ENCODE measurements around the gene PSG7.
A peak's percentile ranks its signal among the peaks of the same experiment; 100 is the strongest.
"Not testable (repeated sequence)": the region's sequence is repeated elsewhere in the genome, so short reads cannot be mapped to it uniquely, and the experiment has no call there.

PSG7 gene

DNA sequence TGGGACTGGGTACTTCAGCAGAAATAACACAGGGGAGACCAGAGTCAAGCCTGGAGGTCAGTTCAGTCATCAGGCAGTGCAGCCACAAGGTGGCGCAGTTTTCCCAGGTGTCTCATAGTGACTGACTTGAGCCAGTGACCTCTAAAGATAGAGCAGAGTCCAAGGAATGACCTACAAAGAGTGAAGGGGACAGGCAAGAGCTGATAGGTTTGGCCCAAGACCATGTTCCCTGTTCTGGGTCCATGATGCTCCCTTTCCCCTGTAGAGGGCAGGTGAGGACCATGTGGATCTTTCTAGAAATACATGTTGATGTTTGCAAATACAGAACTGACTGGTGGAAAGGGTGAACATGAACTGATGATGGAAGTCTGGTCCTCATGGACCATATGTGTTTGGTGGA lies 6.8 kb downstream of the PSG7 start:
- TF ChIP-seq, protein P1, sequence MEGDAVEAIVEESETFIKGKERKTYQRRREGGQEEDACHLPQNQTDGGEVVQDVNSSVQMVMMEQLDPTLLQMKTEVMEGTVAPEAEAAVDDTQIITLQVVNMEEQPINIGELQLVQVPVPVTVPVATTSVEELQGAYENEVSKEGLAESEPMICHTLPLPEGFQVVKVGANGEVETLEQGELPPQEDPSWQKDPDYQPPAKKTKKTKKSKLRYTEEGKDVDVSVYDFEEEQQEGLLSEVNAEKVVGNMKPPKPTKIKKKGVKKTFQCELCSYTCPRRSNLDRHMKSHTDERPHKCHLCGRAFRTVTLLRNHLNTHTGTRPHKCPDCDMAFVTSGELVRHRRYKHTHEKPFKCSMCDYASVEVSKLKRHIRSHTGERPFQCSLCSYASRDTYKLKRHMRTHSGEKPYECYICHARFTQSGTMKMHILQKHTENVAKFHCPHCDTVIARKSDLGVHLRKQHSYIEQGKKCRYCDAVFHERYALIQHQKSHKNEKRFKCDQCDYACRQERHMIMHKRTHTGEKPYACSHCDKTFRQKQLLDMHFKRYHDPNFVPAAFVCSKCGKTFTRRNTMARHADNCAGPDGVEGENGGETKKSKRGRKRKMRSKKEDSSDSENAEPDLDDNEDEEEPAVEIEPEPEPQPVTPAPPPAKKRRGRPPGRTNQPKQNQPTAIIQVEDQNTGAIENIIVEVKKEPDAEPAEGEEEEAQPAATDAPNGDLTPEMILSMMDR (conservative IDR thresholded peaks at IDR 0.05) = peak; percentile 21
- not testable (repeated sequence) for H3K27ac ChIP-seq

DNA sequence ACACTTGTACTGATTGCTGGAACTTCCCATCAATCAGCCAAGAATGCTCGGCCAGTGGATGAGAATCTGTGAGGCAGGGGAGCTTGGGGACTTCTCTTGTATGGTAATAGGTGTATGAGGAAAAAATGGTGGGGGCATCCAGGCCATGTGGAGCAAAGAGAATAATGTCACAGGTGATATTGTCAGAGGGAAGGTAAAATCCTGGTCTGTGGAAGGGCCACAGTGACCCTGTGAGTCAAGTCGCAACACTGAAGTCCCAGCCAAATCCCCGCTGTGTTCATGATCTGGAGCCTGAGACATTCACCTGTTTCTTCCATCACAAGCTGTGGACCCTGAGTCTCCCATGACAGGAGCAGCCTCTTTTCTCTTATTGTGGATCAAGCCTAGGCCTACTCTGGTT lies 8.1 kb downstream of the PSG7 start:
- TF ChIP-seq ZFX (IDR thresholded peaks at IDR 0.05) = no peak
- TF ChIP-seq, protein P1 (conservative IDR thresholded peaks at IDR 0.05) = no peak
- H3K27ac ChIP-seq = no peak overlapping the region

DNA sequence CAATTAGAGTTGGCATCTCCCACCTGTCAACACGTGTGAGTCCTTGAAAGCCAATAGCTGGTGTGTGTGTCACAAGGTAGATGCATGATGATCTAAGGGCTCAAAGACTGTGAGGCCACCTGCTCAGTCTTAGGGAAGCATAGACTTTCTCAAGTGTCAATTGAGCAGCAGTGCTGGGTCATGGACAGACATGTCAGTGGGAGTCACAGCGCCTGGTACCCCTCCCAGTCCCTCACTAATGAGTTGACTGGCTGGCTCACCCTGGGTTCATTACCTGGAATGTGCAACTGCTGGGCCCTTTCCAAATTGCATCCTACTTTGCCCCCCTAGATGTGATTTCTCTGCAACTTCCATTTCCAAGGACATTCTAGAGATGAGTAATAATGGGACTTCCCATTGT lies 10.2 kb downstream of the PSG7 start:
- no peak overlapping the region for H3K27ac ChIP-seq
- TF ChIP-seq, protein P1 (conservative IDR thresholded peaks at IDR 0.05) = no peak
- no peak for TF ChIP-seq ZFX (IDR thresholded peaks at IDR 0.05)

GRCh38 chr19:42923106-42923505 lies 13.9 kb downstream of the PSG7 start:
- TF ChIP-seq, protein P1 (conservative IDR thresholded peaks at IDR 0.05) = peak; percentile 74
- H3K27ac ChIP-seq = not testable (repeated sequence)

DNA sequence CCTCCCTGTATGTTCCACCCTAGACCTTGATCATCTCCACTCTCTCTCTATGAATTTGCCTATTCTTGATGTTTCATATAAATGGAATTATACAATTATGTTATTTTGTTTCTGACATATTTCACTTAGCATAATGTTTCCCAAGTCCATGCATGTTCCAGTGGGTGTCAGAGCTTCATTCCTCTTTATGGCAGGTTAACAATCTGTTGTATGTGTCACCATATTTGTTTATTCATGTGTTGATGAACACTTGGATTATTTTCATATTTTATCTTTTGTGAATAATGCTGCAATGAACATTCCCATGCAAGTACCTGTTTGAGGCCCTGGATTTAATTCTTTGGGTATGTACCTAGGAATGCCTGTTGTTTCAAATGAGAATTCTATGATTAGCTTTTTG lies 16.0 kb downstream of the PSG7 start:
- H3K27ac ChIP-seq = not testable (repeated sequence)

GRCh38 chr19:42919757-42920079 lies 17.3 kb downstream of the PSG7 start:
- TF ChIP-seq, protein P1 (conservative IDR thresholded peaks at IDR 0.05) = peak; percentile 54
- no peak for TF ChIP-seq ZFX (IDR thresholded peaks at IDR 0.05)
- no peak overlapping the region for H3K27ac ChIP-seq

- TF ChIP-seq, protein P1 (conservative IDR thresholded peaks at IDR 0.05) = peak; percentile 67
- H3K27ac ChIP-seq = not testable (repeated sequence)
Observed at GRCh38 chr19:42919070-42919756, 17.8 kb downstream of the PSG7 start.

DNA sequence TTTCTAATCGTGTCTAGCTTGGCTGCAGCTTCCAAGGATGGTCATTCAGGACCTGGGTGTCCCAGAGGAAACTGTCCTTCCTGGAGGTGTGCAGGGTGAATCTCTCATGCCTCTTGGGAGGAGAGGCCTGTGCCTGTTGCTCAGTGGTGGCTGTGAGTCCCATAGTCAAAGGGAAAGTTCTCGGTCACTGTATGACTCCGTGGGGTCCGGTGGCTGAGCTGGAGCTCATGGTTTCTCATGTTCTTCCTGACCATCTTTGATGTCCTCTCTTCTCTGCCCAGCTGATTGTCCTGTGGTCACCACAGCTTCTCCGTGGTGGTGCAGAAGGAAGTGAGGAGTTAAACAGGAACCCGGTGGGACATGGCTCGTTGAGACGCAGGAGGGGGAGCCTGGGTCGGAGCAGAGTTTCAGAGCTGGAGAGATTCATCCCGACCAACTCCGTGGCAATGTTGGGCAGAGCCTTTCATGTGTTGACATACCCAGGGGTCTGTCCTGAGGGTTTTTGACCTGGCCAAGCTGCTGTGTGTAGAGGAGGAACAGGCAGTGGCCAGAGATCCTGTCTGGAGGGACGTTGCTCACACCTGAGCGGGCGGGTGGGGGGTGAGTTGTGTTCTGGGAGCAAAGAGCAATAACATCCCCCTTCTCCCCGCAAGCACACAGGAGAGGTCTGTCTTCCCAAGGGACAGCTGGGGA lies 18.5 kb downstream of the PSG7 start:
- H3K27ac ChIP-seq = not testable (repeated sequence)

- not testable (repeated sequence) for H3K27ac ChIP-seq
Observed at GRCh38 chr19:42917634-42918033, 19.4 kb downstream of the PSG7 start, which contains the start of gene PSG6. TSS of gene PSG6 (minus strand) at chr19:42917894. CDS start at chr19:42917792, 102 bp downstream.

DNA sequence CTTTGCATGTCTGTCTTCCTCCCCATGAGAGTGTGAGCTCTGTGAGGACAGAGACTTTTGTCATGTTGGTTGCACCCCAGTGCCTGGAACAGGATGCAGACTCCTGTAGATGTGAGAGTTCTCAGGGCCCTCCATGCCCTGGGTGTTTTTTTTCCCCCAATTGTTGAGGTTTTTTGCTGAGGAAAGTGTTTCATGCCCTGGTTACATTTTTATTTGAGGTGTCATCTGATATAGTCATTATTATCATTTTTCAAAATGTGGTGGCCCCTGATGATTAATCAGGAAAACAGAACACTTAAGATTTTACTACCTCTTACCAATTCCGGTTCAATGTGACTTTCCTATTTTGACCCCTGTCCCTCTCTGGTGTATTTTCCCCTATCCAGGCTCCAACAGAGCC lies 20.1 kb downstream of the PSG7 start:
- not testable (repeated sequence) for H3K27ac ChIP-seq

GRCh38 chr19:42913516-42913915 lies 23.5 kb downstream of the PSG7 start:
- not testable (repeated sequence) for H3K27ac ChIP-seq

DNA sequence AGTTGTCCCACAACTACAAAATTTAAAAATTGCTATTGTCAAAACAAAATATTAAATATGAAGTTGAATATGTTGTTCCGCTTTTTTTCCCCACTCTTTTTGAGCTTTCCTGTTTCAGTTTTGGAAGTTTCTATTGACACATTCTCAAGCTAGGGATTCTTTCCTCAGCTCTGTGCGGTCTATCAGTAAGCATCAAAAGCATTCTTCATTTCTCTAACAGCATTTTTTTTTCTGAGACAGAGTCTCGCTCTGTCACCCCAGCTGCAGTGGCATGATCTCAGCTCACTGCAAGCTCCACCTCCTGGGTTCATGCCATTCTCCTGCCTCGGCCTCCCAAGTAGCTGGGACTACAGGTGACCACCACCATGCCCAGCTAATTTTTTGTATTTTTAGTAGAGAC lies 24.1 kb downstream of the PSG7 start:
- H3K27ac ChIP-seq = not testable (repeated sequence)

DNA sequence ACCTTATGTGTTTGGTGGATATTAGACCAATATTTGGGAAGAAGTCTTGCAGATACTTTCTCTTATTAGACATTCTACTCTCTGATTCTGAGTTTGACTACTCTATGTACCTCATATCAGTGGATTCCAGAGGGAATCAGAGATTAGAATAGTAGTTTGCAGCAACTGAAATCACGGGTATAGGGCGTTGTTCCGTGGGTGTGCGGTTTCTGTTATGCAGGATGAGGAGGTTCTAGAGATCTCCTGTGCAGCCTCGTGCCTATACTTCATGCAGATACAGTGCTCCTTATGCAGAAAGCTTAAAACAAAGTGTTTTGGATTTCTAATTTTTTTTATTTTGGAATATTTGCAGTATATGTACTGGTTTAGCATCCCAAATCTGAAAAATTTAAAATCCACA lies 25.3 kb downstream of the PSG7 start:
- H3K27ac ChIP-seq = not testable (repeated sequence)

DNA sequence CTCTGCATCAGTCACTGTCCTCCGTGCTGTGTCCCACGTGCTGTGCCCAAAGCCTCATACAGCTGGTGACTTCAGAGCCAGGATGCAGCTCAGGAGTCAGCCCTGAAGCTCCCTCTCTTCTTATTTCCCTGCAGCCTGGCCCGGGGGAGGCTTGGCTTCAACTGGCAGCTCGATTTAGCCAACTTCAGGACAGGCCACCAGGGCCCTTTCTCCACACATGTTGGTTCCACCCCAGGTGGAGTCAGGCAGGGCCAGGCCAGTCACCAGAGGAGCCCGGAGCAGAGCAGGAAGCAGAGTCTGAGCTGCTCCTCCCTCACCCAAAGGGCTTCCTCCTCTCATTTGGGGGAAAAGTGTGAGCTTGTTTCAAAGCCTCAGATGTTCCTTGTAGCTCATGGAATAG lies 30.8 kb downstream of the PSG7 start:
- not testable (repeated sequence) for H3K27ac ChIP-seq
